ENCODE measurements around the gene CDH23.

The CDH23 gene

DNA sequence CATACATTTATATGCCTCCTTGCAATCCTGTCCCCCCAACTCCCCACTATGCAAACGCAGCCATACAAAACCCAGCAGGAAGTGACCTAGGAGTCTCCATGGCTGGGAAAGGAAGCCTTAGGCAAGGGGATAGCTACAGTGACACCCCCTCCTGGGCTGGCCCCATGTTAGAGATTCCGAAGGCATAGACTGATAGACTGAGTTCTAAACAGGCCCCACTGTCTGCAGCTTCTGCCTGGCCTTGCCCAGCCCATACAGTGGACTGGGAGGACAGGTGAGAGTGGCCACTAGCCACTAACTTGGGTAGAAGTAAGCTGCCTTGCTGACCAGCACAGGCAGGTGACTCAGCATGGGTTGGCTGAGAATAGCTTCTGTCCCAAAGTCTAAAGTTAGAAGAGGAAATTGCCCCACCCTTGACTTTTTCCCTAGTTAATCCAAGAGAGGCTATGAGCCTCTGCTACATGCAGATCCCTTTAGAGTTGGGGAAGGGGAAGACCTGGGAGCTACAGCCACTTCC is 216.6 kb downstream of the CDH23 start:
- no peak for ATAC-seq
- TF ChIP-seq SNAI2 (CRISPR knock-in tag; IDR thresholded peaks at IDR 0.05), result no peak
- no peak for TF ChIP-seq PPARA (CRISPR knock-in tag; IDR thresholded peaks at IDR 0.05; ENCODE audit: borderline replicate concordance)
- no peak for TF ChIP-seq ARNTL (CRISPR knock-in tag; IDR thresholded peaks at IDR 0.05; ENCODE audit: borderline replicate concordance, low read depth)

GRCh38 chr10:71613877-71614276 is 217.2 kb downstream of the CDH23 start:
- TF ChIP-seq CSDC2 (CRISPR knock-in tag; IDR thresholded peaks at IDR 0.05) (no peak), ZNF8 (CRISPR knock-in tag; IDR thresholded peaks at IDR 0.05) (no peak), ZFP30 (CRISPR knock-in tag; IDR thresholded peaks at IDR 0.05) (no peak), BACH2 (CRISPR knock-in tag; IDR thresholded peaks at IDR 0.05; ENCODE audit: borderline replicate concordance) (no peak), RARB (CRISPR knock-in tag; IDR thresholded peaks at IDR 0.05) (no peak), ZC3H10 (CRISPR knock-in tag; IDR thresholded peaks at IDR 0.05) (no peak), ZFP3 (CRISPR knock-in tag; IDR thresholded peaks at IDR 0.05) (no peak), TOX (CRISPR knock-in tag; IDR thresholded peaks at IDR 0.05; ENCODE audit: borderline replicate concordance) (no peak), PPARA (CRISPR knock-in tag; IDR thresholded peaks at IDR 0.05; ENCODE audit: borderline replicate concordance) (no peak), ZNF70 (CRISPR knock-in tag; IDR thresholded peaks at IDR 0.05) (no peak), ISL1 (CRISPR knock-in tag; IDR thresholded peaks at IDR 0.05) (no peak), SNAI2 (CRISPR knock-in tag; IDR thresholded peaks at IDR 0.05) (no peak), TCF4 (CRISPR knock-in tag; IDR thresholded peaks at IDR 0.05; ENCODE audit: borderline replicate concordance) (no peak), CSRNP3 (CRISPR knock-in tag; IDR thresholded peaks at IDR 0.05) (no peak), ARNTL (CRISPR knock-in tag; IDR thresholded peaks at IDR 0.05; ENCODE audit: borderline replicate concordance, low read depth) (no peak), CREB5 (CRISPR knock-in tag; IDR thresholded peaks at IDR 0.05; ENCODE audit: low read depth) (no peak), TSHZ2 (CRISPR knock-in tag; IDR thresholded peaks at IDR 0.05) (no peak)
- TF ChIP-seq, protein P1, sequence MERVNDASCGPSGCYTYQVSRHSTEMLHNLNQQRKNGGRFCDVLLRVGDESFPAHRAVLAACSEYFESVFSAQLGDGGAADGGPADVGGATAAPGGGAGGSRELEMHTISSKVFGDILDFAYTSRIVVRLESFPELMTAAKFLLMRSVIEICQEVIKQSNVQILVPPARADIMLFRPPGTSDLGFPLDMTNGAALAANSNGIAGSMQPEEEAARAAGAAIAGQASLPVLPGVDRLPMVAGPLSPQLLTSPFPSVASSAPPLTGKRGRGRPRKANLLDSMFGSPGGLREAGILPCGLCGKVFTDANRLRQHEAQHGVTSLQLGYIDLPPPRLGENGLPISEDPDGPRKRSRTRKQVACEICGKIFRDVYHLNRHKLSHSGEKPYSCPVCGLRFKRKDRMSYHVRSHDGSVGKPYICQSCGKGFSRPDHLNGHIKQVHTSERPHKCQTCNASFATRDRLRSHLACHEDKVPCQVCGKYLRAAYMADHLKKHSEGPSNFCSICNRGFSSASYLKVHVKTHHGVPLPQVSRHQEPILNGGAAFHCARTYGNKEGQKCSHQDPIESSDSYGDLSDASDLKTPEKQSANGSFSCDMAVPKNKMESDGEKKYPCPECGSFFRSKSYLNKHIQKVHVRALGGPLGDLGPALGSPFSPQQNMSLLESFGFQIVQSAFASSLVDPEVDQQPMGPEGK (CRISPR knock-in tag; IDR thresholded peaks at IDR 0.05; ENCODE audit: borderline replicate concordance), result no peak
- no peak for ATAC-seq

GRCh38 chr10:71614946-71615345 is 218.2 kb downstream of the CDH23 start:
- ATAC-seq, result no peak
- TF ChIP-seq, protein P1 (CRISPR knock-in tag; IDR thresholded peaks at IDR 0.05; ENCODE audit: borderline replicate concordance), result no peak
- TF ChIP-seq TCF4 (CRISPR knock-in tag; IDR thresholded peaks at IDR 0.05; ENCODE audit: borderline replicate concordance) (no peak), ZC3H10 (CRISPR knock-in tag; IDR thresholded peaks at IDR 0.05) (no peak), CSDC2 (CRISPR knock-in tag; IDR thresholded peaks at IDR 0.05) (no peak), ZFP3 (CRISPR knock-in tag; IDR thresholded peaks at IDR 0.05) (no peak), ZNF565 (CRISPR knock-in tag; conservative IDR thresholded peaks at IDR 0.05; ENCODE audit: low read depth) (no peak), TSHZ2 (CRISPR knock-in tag; IDR thresholded peaks at IDR 0.05) (no peak), CREB5 (CRISPR knock-in tag; IDR thresholded peaks at IDR 0.05; ENCODE audit: low read depth) (no peak), OSR1 (CRISPR knock-in tag; IDR thresholded peaks at IDR 0.05) (no peak), CSRNP3 (CRISPR knock-in tag; IDR thresholded peaks at IDR 0.05) (no peak), ZFP30 (CRISPR knock-in tag; IDR thresholded peaks at IDR 0.05) (no peak), ZNF8 (CRISPR knock-in tag; IDR thresholded peaks at IDR 0.05) (no peak), ISL1 (CRISPR knock-in tag; IDR thresholded peaks at IDR 0.05) (no peak), ZNF70 (CRISPR knock-in tag; IDR thresholded peaks at IDR 0.05) (no peak), TOX (CRISPR knock-in tag; IDR thresholded peaks at IDR 0.05; ENCODE audit: borderline replicate concordance) (no peak), ESRRG (CRISPR knock-in tag; IDR thresholded peaks at IDR 0.05) (no peak)
